ENCODE results near the gene SCOC.

Gene SCOC

GRCh38 chr4:140344621-140345020 lies 28.8 kb upstream of the SCOC start:
- H3K4me3 ChIP-seq (ENCODE audit: low read depth, low read length) = no peak overlapping the region

GRCh38 chr4:140346136-140346535 lies 27.3 kb upstream of the SCOC start:
- DNase-seq (ENCODE audit: low read depth) = no peak
- TF ChIP-seq CTCF (IDR thresholded peaks at IDR 0.05; ENCODE audit: low read depth, low read length, missing control alignments) = no peak

More at GRCh38 chr4:140344621-140345020, 28.8 kb upstream of the SCOC start:
- TF ChIP-seq CTCF (IDR thresholded peaks at IDR 0.05; ENCODE audit: low read depth, low read length, missing control alignments) = no peak
- DNase-seq (ENCODE audit: low read depth) = no peak

GRCh38 chr4:140349816-140350215 lies 23.6 kb upstream of the SCOC start:
- no peak for DNase-seq (ENCODE audit: low read depth)
- no peak for TF ChIP-seq CTCF (IDR thresholded peaks at IDR 0.05; ENCODE audit: low read depth, low read length, missing control alignments)
- H3K4me3 ChIP-seq (ENCODE audit: low read depth, low read length) = no peak overlapping the region

More at GRCh38 chr4:140346136-140346535, 27.3 kb upstream of the SCOC start:
- no peak overlapping the region for H3K4me3 ChIP-seq (ENCODE audit: low read depth, low read length)

- no peak overlapping the region for H3K4me3 ChIP-seq (ENCODE audit: low read depth, low read length)
- no peak for DNase-seq (ENCODE audit: low read depth)
- TF ChIP-seq CTCF (IDR thresholded peaks at IDR 0.05; ENCODE audit: low read depth, low read length, missing control alignments) = no peak
Observed at GRCh38 chr4:140351093-140352075, 22.1 kb upstream of the SCOC start.

- H3K4me3 ChIP-seq (ENCODE audit: low read depth, low read length) = no peak overlapping the region
- no peak for TF ChIP-seq CTCF (IDR thresholded peaks at IDR 0.05; ENCODE audit: low read depth, low read length, missing control alignments)
- DNase-seq (ENCODE audit: low read depth) = no peak
Observed at GRCh38 chr4:140353786-140354185, 19.7 kb upstream of the SCOC start.

- TF ChIP-seq CTCF (IDR thresholded peaks at IDR 0.05; ENCODE audit: low read depth, low read length, missing control alignments) = no peak
Observed at GRCh38 chr4:140355288-140355687, 18.2 kb upstream of the SCOC start.

More at GRCh38 chr4:140355288-140355687, 18.2 kb upstream of the SCOC start:
- H3K4me3 ChIP-seq (ENCODE audit: low read depth, low read length) = no peak overlapping the region
- DNase-seq (ENCODE audit: low read depth) = no peak
